Measurements from ENCODE around the gene WDR90.

- TF ChIP-seq CTCF (IDR thresholded peaks at IDR 0.05) (no peak), POLR2A (IDR thresholded peaks at IDR 0.05) (no peak), EP300 (IDR thresholded peaks at IDR 0.05) (no peak)
These were observed 15.7 kb upstream of the WDR90 start for GRCh38 chr16:633336-634050.
